ENCODE measurements around the gene ZNF385B.

GRCh38 chr2:179550214-179550613 lies 311.2 kb downstream of the ZNF385B start:
- no peak for TF ChIP-seq FOXP2 (optimal IDR thresholded peaks at IDR 0.05; ENCODE audit: borderline replicate concordance, extremely low read depth, extremely low read length, insufficient read depth)
- TF ChIP-seq POLR2AphosphoS5 (IDR thresholded peaks at IDR 0.05; ENCODE audit: low read depth, low read length), result no peak
